ENCODE results near the gene MRC1. TPM values are rescaled to one million over a fixed set of nuclear protein-coding genes. Genes with fewer than 3 reads are reported as not detected.

The MRC1 gene
- total RNA-seq, 1 donor from 2014 or later, result 15.1 TPM

DNA sequence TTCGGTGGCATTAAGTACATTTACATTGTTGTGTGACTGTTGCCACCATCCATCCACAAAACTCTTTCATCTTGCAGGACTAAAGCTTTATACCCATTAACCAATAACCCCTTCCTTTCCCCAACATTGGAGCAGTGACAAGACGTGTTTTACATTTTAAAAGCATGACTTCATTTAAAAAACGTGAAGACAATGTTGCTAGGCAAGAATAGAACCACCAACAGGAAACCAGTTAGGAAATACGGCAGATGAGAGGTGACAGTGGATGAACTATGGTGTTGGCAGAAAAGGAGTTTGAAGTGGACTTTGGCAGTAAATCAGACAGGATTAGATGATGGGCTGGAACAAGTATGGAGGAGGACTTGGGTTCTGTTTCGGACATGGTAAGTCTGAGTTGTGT, 40.2 kb upstream of the MRC1 start:
- H3K4me3 ChIP-seq, result no peak overlapping the region
- TF ChIP-seq, protein P1, sequence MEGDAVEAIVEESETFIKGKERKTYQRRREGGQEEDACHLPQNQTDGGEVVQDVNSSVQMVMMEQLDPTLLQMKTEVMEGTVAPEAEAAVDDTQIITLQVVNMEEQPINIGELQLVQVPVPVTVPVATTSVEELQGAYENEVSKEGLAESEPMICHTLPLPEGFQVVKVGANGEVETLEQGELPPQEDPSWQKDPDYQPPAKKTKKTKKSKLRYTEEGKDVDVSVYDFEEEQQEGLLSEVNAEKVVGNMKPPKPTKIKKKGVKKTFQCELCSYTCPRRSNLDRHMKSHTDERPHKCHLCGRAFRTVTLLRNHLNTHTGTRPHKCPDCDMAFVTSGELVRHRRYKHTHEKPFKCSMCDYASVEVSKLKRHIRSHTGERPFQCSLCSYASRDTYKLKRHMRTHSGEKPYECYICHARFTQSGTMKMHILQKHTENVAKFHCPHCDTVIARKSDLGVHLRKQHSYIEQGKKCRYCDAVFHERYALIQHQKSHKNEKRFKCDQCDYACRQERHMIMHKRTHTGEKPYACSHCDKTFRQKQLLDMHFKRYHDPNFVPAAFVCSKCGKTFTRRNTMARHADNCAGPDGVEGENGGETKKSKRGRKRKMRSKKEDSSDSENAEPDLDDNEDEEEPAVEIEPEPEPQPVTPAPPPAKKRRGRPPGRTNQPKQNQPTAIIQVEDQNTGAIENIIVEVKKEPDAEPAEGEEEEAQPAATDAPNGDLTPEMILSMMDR (IDR thresholded peaks at IDR 0.05), result no peak
- H3K4me1 ChIP-seq, result no peaks in the 10 kb centered on the region
- no peak for DNase-seq (ENCODE audit: low spot score in 2 of 2)
- intact Hi-C loops (cut with DNase I), result no loop called here
- H3K9me3 ChIP-seq, result no peaks in the 10 kb centered on the region
- H3K27ac ChIP-seq, result no peak overlapping the region
- H3K27me3 ChIP-seq, result no peaks in the 10 kb centered on the region
- no peaks in the 10 kb centered on the region for H3K36me3 ChIP-seq

- no peaks in the 10 kb centered on the region for H3K27me3 ChIP-seq
- TF ChIP-seq, protein P1 (IDR thresholded peaks at IDR 0.05), result no peak
- no peak overlapping the region for H3K27ac ChIP-seq
- H3K9me3 ChIP-seq, result no peaks in the 10 kb centered on the region
- H3K4me3 ChIP-seq, result no peak overlapping the region
- no peaks in the 10 kb centered on the region for H3K36me3 ChIP-seq
- no peak for DNase-seq (ENCODE audit: low spot score in 2 of 2)
- intact Hi-C loops (cut with DNase I), result no loop called here
- no peaks in the 10 kb centered on the region for H3K4me1 ChIP-seq
Observed at GRCh38 chr10:17771017-17771416, 38.1 kb upstream of the MRC1 start.

DNA sequence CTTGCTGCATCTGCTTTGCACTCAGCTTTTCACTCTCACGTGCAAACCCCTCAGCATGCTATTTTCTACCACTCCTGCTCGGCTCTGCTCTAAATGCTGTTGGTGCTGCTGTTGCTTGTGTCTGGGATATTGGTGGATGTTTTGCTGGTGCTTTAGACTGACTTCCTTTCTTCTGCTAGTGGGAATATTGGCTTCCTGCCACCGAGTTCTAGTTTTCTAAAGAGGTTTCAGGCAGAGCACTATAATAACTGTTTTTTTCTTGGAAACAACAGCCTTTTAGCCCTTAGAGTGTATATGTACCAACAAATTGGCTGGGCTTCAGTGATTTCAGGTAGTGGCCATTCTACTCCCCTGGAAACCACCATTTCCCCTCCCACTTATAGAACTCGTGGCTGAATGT, 29.4 kb upstream of the MRC1 start:
- Histone ChIP-seq H3K9me3 (no peaks in the 10 kb centered on the region), H3K4me3 (no peak overlapping the region), H3K36me3 (no peaks in the 10 kb centered on the region), H3K27me3 (no peaks in the 10 kb centered on the region), H3K4me1 (peaks cover 0 to 2% of the 10 kb centered on the region in 2 donors), H3K27ac (no peak overlapping the region)
- intact Hi-C loops (cut with DNase I), result no loop called here
- TF ChIP-seq, protein P1 (IDR thresholded peaks at IDR 0.05), result no peak
- no peak for DNase-seq (ENCODE audit: low spot score in 2 of 2)

- intact Hi-C loops (cut with DNase I), result no loop called here
- no peak overlapping the region for H3K4me3 ChIP-seq
- no peak overlapping the region for H3K27ac ChIP-seq
- H3K27me3 ChIP-seq, result no peaks in the 10 kb centered on the region
- H3K4me1 ChIP-seq, result peaks cover 0 to 2% of the 10 kb centered on the region in 2 donors
- TF ChIP-seq, protein P1 (IDR thresholded peaks at IDR 0.05), result no peak
- H3K9me3 ChIP-seq, result no peaks in the 10 kb centered on the region
- no peaks in the 10 kb centered on the region for H3K36me3 ChIP-seq
- no peak for DNase-seq (ENCODE audit: low spot score in 2 of 2)
Observed at GRCh38 chr10:17780727-17781126, 28.4 kb upstream of the MRC1 start.

GRCh38 chr10:17781856-17782255, 27.3 kb upstream of the MRC1 start:
- no peak overlapping the region for H3K4me3 ChIP-seq
- DNase-seq (ENCODE audit: low spot score in 2 of 2), result no peak
- TF ChIP-seq, protein P1 (IDR thresholded peaks at IDR 0.05), result no peak
- H3K27me3 ChIP-seq, result no peaks in the 10 kb centered on the region
- peaks cover 0 to 2% of the 10 kb centered on the region in 2 donors for H3K4me1 ChIP-seq
- H3K9me3 ChIP-seq, result no peaks in the 10 kb centered on the region
- H3K27ac ChIP-seq, result no peak overlapping the region
- intact Hi-C loops (cut with DNase I), result no loop called here
- H3K36me3 ChIP-seq, result no peaks in the 10 kb centered on the region

Data from ascending aorta (tissue), 2 donors.